ENCODE results near the gene ZFP37.
"Not testable (repeated sequence)": the region's sequence is repeated elsewhere in the genome, so short reads cannot be mapped to it uniquely, and the experiment has no call there.

ZFP37 gene

GRCh38 chr9:113056191-113057106 lies at the start of gene ZFP37:
Gene ZFP37, minus strand, starts transcription at chr9:113056724. Its CDS starts 36 bp downstream, at chr9:113056688.
- peak; percentile 79 to 84 for DNase-seq

- not testable (repeated sequence) for DNase-seq
These were observed 48.8 kb upstream of the ZFP37 start for GRCh38 chr9:113105345-113105744.

GRCh38 chr9:113095561-113095960 lies 39.0 kb upstream of the ZFP37 start:
- no peak for DNase-seq

GRCh38 chr9:113089924-113090323 lies 33.4 kb upstream of the ZFP37 start:
- DNase-seq = not testable (repeated sequence)

GRCh38 chr9:113089143-113089505 lies 32.6 kb upstream of the ZFP37 start:
- DNase-seq = not testable (repeated sequence)

GRCh38 chr9:113088456-113089142 lies 32.1 kb upstream of the ZFP37 start:
- not testable (repeated sequence) for DNase-seq

GRCh38 chr9:113062932-113063310 lies 6.4 kb upstream of the ZFP37 start:
- not testable (repeated sequence) for DNase-seq

GRCh38 chr9:113062256-113062931 lies 5.9 kb upstream of the ZFP37 start:
- DNase-seq = not testable (repeated sequence)

GRCh38 chr9:113061072-113061850 lies 4.7 kb upstream of the ZFP37 start:
- not testable (repeated sequence) for DNase-seq

GRCh38 chr9:113059581-113060284 lies 3.2 kb upstream of the ZFP37 start:
- peak in 1 of 2 donors; percentile 20 for DNase-seq

- no peak for DNase-seq
These were observed 669 bp upstream of the ZFP37 start for GRCh38 chr9:113057193-113057592.

- DNase-seq = no peak
These were observed 13.5 kb downstream of the ZFP37 start for GRCh38 chr9:113042884-113043657.

- DNase-seq = no peak
These were observed 30.3 kb downstream of the ZFP37 start for GRCh38 chr9:113026200-113026599.

- no peak for DNase-seq
These were observed 38.3 kb downstream of the ZFP37 start for GRCh38 chr9:113018247-113018646.

- no peak for DNase-seq
These were observed 44.0 kb downstream of the ZFP37 start for GRCh38 chr9:113012492-113012891.

GRCh38 chr9:113011911-113012381 lies 44.6 kb downstream of the ZFP37 start, which contains the start of gene ZNF883:
Gene ZNF883, minus strand, starts transcription at chr9:113012192.
- peak; percentile 32 to 60 for DNase-seq

- DNase-seq = no peak
These were observed 50.7 kb downstream of the ZFP37 start for GRCh38 chr9:113005777-113006176.

GRCh38 chr9:112997236-112997941 lies 59.1 kb downstream of the ZFP37 start:
- no peak for DNase-seq

Data from CD4-positive, alpha-beta T cell treated with Interleukin-4 for 1 hour (primary cell).